ENCODE results near the gene MICALL1.

GRCh38 chr22:37973271-37974170, 67.4 kb downstream of the MICALL1 start:
- no peak for TF ChIP-seq POLR2A (IDR thresholded peaks at IDR 0.05)
- TF ChIP-seq, protein P1, sequence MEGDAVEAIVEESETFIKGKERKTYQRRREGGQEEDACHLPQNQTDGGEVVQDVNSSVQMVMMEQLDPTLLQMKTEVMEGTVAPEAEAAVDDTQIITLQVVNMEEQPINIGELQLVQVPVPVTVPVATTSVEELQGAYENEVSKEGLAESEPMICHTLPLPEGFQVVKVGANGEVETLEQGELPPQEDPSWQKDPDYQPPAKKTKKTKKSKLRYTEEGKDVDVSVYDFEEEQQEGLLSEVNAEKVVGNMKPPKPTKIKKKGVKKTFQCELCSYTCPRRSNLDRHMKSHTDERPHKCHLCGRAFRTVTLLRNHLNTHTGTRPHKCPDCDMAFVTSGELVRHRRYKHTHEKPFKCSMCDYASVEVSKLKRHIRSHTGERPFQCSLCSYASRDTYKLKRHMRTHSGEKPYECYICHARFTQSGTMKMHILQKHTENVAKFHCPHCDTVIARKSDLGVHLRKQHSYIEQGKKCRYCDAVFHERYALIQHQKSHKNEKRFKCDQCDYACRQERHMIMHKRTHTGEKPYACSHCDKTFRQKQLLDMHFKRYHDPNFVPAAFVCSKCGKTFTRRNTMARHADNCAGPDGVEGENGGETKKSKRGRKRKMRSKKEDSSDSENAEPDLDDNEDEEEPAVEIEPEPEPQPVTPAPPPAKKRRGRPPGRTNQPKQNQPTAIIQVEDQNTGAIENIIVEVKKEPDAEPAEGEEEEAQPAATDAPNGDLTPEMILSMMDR (IDR thresholded peaks at IDR 0.05): no peak
